DOHH2 (cell line): ENCODE results near the gene LENEP.

ENCODE experiments used
- H3F3A ChIP-seq: fragments of 200-600 bp; sonication (generic), shearing (Covaris generic); 2 replicates; pipeline ENCODE4 v1.6.0; 2016; ENCODE audit warnings: antibody characterized with exemption, mild to moderate bottlenecking; ENCODE audit not compliant: control insufficient read depth, insufficient read depth
- H3K27ac ChIP-seq: fragments of 200-600 bp; sonication (generic); 2 replicates; pipeline ENCODE4 v1.5.1; 2014; ENCODE audit warnings: low read depth, mild to moderate bottlenecking, low read length, moderate library complexity
- H3K27me3 ChIP-seq: fragments of 200-600 bp; sonication (generic); 2 replicates; pipeline ENCODE4 v1.6.1; 2014; ENCODE audit warnings: mild to moderate bottlenecking, low read length, mixed read lengths; ENCODE audit not compliant: control insufficient read depth
- H3K36me3 ChIP-seq: fragments of 200-600 bp; sonication (generic); 2 replicates; pipeline ENCODE4 v1.6.1; 2014; ENCODE audit warnings: mild to moderate bottlenecking, low read length, moderate library complexity, mixed read lengths; ENCODE audit not compliant: control insufficient read depth
- H3K4me1 ChIP-seq: fragments of 200-600 bp; sonication (generic); 2 replicates; pipeline ENCODE4 v1.6.1; 2014; ENCODE audit warnings: mild to moderate bottlenecking, low read length, mixed read lengths; ENCODE audit not compliant: control insufficient read depth
- H3K4me2 ChIP-seq: fragments of 200-600 bp; sonication (generic); 2 replicates; pipeline ENCODE4 v1.6.0; 2014; ENCODE audit warnings: mild to moderate bottlenecking, low read length, moderate library complexity
- H3K4me3 ChIP-seq: fragments of 200-600 bp; sonication (generic); 2 replicates; pipeline ENCODE4 v1.5.1; 2014; ENCODE audit warnings: mild to moderate bottlenecking, low read length, mixed read lengths
- H3K79me2 ChIP-seq: fragments of 200-600 bp; sonication (generic); 2 replicates; pipeline ENCODE4 v1.6.1; 2014; ENCODE audit warnings: mild to moderate bottlenecking, low read length, mixed read lengths; ENCODE audit not compliant: control insufficient read depth
- H3K9me2 ChIP-seq: fragments of 200-600 bp; sonication (generic); replicated peaks from 2 replicates; pipeline ENCODE4 v1.6.1; 2014; ENCODE audit warnings: mild to moderate bottlenecking, low read length, mixed read lengths; ENCODE audit not compliant: control insufficient read depth
- H3K9me3 ChIP-seq: fragments of 200-600 bp; sonication (generic); 2 replicates; pipeline ENCODE4 v1.6.1; 2014; ENCODE audit warnings: antibody characterized with exemption, low read length, mixed read lengths; ENCODE audit not compliant: control insufficient read depth, insufficient read depth
- H4K20me1 ChIP-seq: fragments of 200-600 bp; sonication (generic); 2 replicates; pipeline ENCODE4 v1.6.0; 2014; ENCODE audit warnings: low read depth, mild to moderate bottlenecking, antibody characterized with exemption, low read length, moderate library complexity; ENCODE audit not compliant: control insufficient read depth, insufficient read depth
- EZH2phosphoT487 ChIP-seq: fragments of 200-600 bp; sonication (generic); IDR thresholded peaks from 2 replicates; pipeline ENCODE4 v1.6.1; 2017; ENCODE audit warnings: borderline replicate concordance, mild to moderate bottlenecking, antibody characterized with exemption, low read length, moderate library complexity, mixed read lengths
- TF ChIP-seq, protein P1 (sequence below): fragments of 200-600 bp; sonication (generic); IDR thresholded peaks from one replicate; pipeline ENCODE4 v1.5.1; 2014; ENCODE audit warnings: antibody characterized with exemption, mild to moderate bottlenecking, low read depth, low read length; ENCODE audit not compliant: poor library complexity, severe bottlenecking

LENEP gene

DNA sequence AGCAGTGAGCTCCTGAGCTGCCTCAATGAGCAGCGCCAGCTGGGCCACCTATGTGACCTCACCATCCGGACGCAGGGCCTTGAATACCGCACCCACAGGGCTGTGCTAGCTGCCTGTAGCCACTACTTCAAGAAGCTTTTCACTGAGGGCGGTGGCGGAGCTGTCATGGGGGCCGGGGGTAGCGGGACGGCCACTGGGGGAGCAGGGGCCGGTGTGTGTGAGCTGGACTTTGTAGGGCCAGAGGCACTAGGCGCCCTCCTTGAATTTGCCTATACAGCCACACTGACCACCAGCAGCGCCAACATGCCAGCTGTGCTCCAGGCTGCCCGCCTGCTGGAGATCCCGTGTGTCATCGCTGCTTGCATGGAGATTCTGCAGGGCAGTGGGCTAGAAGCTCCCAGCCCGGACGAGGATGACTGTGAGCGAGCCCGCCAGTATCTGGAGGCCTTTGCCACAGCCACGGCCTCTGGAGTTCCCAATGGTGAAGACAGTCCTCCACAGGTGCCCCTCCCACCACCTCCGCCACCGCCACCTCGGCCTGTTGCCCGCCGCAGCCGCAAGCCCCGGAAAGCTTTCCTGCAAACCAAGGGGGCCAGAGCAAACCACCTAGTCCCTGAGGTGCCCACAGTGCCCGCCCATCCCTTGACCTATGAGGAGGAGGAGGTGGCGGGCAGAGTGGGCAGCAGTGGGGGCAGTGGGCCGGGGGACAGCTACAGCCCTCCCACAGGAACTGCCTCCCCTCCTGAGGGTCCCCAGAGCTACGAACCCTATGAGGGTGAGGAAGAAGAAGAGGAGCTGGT lies 21.5 kb downstream of the LENEP start:
- H3K4me3 ChIP-seq, result no peak overlapping the region
- H3K36me3 ChIP-seq, result peaks cover 24% of the 10 kb centered on the region
- H3K9me3 ChIP-seq, result no peaks in the 10 kb centered on the region
- no peaks in the 10 kb centered on the region for H3K79me2 ChIP-seq
- no peaks in the 10 kb centered on the region for H3K9me2 ChIP-seq
- H3K27ac ChIP-seq, result no peak overlapping the region
- no peaks in the 10 kb centered on the region for H4K20me1 ChIP-seq
- no peaks in the 10 kb centered on the region for H3K27me3 ChIP-seq
- TF ChIP-seq, protein P1, sequence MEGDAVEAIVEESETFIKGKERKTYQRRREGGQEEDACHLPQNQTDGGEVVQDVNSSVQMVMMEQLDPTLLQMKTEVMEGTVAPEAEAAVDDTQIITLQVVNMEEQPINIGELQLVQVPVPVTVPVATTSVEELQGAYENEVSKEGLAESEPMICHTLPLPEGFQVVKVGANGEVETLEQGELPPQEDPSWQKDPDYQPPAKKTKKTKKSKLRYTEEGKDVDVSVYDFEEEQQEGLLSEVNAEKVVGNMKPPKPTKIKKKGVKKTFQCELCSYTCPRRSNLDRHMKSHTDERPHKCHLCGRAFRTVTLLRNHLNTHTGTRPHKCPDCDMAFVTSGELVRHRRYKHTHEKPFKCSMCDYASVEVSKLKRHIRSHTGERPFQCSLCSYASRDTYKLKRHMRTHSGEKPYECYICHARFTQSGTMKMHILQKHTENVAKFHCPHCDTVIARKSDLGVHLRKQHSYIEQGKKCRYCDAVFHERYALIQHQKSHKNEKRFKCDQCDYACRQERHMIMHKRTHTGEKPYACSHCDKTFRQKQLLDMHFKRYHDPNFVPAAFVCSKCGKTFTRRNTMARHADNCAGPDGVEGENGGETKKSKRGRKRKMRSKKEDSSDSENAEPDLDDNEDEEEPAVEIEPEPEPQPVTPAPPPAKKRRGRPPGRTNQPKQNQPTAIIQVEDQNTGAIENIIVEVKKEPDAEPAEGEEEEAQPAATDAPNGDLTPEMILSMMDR, result no peak
- TF ChIP-seq EZH2phosphoT487, result no peak
- peak overlapping the region; percentile 52; the same call in 1 of the 2 replicates for H3K4me2 ChIP-seq
- H3F3A ChIP-seq, result peaks cover 25% of the 10 kb centered on the region
- peaks cover 83% of the 10 kb centered on the region for H3K4me1 ChIP-seq

DNA sequence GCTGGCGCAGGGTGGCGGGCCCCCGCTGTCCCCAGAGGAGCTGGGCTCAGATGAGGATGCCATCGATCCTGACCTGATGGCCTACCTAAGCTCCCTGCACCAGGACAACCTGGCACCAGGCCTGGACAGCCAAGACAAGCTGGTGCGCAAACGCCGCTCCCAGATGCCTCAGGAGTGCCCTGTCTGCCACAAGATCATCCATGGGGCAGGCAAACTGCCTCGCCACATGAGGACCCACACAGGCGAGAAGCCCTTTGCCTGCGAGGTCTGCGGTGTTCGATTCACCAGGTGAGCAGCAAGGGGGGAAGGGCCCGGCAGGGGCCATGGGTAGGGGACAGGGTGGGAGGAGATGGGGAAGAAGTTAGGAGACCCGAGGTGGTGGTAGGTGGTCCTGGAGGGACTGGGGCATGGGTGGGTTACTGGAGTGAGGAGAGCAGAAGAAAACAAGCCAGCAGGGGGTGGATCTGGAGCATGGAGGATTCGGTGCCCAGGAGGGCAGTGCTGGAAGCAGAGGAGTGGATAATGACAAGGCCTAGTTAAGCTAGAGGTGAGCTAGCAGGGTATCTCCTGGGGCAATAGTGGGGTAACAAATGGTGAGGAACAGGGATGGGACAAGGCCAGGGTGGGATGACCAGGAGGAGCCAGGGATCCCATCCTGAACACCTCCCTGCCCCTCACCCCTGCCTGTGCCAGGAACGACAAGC lies 22.3 kb downstream of the LENEP start:
- no peak overlapping the region for H3K4me3 ChIP-seq
- no peaks in the 10 kb centered on the region for H3K9me3 ChIP-seq
- H3K9me2 ChIP-seq, result no peaks in the 10 kb centered on the region
- H3K27ac ChIP-seq, result peak overlapping the region; percentile 35; the same call in 1 of the 2 replicates
- H3F3A ChIP-seq, result peaks cover 25% of the 10 kb centered on the region
- H4K20me1 ChIP-seq, result no peaks in the 10 kb centered on the region
- peak overlapping the region; percentile 90 for H3K4me2 ChIP-seq
- TF ChIP-seq, protein P1, result no peak
- no peak for TF ChIP-seq EZH2phosphoT487
- H3K4me1 ChIP-seq, result peaks cover 75% of the 10 kb centered on the region
- peaks cover 24% of the 10 kb centered on the region for H3K36me3 ChIP-seq
- no peaks in the 10 kb centered on the region for H3K79me2 ChIP-seq
- H3K27me3 ChIP-seq, result no peaks in the 10 kb centered on the region

DNA sequence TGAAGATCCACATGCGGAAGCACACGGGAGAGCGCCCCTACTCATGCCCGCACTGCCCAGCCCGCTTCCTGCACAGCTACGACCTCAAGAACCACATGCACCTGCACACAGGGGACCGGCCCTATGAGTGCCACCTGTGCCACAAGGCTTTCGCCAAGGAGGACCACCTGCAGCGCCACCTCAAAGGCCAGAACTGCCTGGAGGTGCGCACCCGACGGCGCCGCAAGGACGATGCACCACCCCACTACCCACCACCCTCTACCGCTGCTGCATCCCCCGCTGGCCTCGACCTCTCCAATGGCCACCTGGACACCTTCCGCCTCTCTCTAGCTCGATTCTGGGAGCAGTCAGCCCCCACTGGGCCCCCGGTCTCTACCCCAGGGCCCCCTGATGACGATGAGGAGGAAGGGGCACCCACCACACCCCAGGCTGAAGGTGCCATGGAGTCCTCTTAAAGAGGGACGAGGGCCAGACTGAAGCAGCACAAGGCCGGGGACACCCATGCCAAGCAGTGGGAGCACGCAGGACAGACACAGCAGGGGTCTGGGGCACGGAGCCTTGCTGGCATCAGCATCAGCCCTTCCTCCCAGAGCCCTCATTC lies 22.9 kb downstream of the LENEP start:
- Histone ChIP-seq H3K27me3 (no peaks in the 10 kb centered on the region), H3K79me2 (no peaks in the 10 kb centered on the region), H3K4me2 (peak overlapping the region; percentile 90), H3K4me1 (peaks cover 71% of the 10 kb centered on the region), H4K20me1 (no peaks in the 10 kb centered on the region), H3K36me3 (peaks cover 24% of the 10 kb centered on the region), H3K27ac (peak overlapping the region; percentile 66), H3K9me3 (no peaks in the 10 kb centered on the region), H3K4me3 (peak overlapping the region; percentile 14), H3F3A (peaks cover 25% of the 10 kb centered on the region), H3K9me2 (no peaks in the 10 kb centered on the region)
- no peak for TF ChIP-seq EZH2phosphoT487
- TF ChIP-seq, protein P1, result no peak
